Measurements from ENCODE around the gene CCNI.

DNA sequence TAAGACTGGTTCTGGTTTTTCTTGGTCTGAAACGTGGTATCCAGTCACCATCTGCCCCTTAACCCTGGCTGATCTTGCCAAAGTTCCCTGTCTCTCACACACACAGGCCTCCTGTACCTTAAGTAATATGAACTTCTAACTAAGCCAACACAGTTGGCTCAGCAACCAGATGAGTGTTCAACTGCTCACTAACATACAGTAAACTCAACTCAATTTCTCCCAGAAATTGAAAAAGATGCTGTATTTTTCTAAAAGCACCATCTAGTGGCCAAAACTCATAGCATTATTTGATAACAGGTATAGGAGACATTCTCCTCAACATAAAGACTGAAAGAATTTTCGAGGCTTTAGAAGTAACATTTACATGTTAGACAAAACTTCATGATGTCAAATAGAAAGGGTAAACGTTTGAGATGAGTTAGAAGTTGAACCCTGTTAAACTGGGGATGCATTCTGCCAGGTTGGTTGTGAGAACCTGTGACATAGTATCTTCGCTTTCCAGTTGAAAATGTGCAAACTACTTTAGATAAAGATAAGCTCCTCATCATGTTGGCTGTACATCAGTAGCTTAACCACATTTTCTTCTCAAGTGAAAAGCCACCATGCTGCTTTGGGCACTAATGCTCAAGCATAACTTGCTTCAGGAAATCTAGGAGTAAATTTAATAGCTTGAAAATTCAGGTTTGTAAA is 31.2 kb downstream of the CCNI start:
- TF ChIP-seq, protein P1, sequence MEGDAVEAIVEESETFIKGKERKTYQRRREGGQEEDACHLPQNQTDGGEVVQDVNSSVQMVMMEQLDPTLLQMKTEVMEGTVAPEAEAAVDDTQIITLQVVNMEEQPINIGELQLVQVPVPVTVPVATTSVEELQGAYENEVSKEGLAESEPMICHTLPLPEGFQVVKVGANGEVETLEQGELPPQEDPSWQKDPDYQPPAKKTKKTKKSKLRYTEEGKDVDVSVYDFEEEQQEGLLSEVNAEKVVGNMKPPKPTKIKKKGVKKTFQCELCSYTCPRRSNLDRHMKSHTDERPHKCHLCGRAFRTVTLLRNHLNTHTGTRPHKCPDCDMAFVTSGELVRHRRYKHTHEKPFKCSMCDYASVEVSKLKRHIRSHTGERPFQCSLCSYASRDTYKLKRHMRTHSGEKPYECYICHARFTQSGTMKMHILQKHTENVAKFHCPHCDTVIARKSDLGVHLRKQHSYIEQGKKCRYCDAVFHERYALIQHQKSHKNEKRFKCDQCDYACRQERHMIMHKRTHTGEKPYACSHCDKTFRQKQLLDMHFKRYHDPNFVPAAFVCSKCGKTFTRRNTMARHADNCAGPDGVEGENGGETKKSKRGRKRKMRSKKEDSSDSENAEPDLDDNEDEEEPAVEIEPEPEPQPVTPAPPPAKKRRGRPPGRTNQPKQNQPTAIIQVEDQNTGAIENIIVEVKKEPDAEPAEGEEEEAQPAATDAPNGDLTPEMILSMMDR (IDR thresholded peaks at IDR 0.05; ENCODE audit: low read depth, low read length, missing input control) = peak; percentile 42
- TF ChIP-seq MAX (IDR thresholded peaks at IDR 0.05) = no peak
- TF ChIP-seq, protein P2, sequence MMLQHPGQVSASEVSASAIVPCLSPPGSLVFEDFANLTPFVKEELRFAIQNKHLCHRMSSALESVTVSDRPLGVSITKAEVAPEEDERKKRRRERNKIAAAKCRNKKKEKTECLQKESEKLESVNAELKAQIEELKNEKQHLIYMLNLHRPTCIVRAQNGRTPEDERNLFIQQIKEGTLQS (IDR thresholded peaks at IDR 0.05) = no peak
- no peak for TF ChIP-seq YY1 (IDR thresholded peaks at IDR 0.05)
- TF ChIP-seq RXRA (IDR thresholded peaks at IDR 0.05) = no peak
- TF ChIP-seq, protein P3, sequence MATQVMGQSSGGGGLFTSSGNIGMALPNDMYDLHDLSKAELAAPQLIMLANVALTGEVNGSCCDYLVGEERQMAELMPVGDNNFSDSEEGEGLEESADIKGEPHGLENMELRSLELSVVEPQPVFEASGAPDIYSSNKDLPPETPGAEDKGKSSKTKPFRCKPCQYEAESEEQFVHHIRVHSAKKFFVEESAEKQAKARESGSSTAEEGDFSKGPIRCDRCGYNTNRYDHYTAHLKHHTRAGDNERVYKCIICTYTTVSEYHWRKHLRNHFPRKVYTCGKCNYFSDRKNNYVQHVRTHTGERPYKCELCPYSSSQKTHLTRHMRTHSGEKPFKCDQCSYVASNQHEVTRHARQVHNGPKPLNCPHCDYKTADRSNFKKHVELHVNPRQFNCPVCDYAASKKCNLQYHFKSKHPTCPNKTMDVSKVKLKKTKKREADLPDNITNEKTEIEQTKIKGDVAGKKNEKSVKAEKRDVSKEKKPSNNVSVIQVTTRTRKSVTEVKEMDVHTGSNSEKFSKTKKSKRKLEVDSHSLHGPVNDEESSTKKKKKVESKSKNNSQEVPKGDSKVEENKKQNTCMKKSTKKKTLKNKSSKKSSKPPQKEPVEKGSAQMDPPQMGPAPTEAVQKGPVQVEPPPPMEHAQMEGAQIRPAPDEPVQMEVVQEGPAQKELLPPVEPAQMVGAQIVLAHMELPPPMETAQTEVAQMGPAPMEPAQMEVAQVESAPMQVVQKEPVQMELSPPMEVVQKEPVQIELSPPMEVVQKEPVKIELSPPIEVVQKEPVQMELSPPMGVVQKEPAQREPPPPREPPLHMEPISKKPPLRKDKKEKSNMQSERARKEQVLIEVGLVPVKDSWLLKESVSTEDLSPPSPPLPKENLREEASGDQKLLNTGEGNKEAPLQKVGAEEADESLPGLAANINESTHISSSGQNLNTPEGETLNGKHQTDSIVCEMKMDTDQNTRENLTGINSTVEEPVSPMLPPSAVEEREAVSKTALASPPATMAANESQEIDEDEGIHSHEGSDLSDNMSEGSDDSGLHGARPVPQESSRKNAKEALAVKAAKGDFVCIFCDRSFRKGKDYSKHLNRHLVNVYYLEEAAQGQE (IDR thresholded peaks at IDR 0.05) = no peak
- no peak for TF ChIP-seq TAF1 (conservative IDR thresholded peaks at IDR 0.05)
- TF ChIP-seq RAD21 (IDR thresholded peaks at IDR 0.05) = peak; percentile 73 to 78
- no peak for TF ChIP-seq NR2F2 (IDR thresholded peaks at IDR 0.05)
- no peak for TF ChIP-seq GABPA (IDR thresholded peaks at IDR 0.05 in 1 of 2, conservative IDR thresholded peaks at IDR 0.05 in 1 of 2)
- TF ChIP-seq JUND (IDR thresholded peaks at IDR 0.05) = no peak
- no peak for TF ChIP-seq EGR1 (IDR thresholded peaks at IDR 0.05; ENCODE audit: low read depth in 2 of 2)
- no peak for TF ChIP-seq HNF4G (IDR thresholded peaks at IDR 0.05)
